ENCODE measurements around the gene GARIN1A.
"Not testable (repeated sequence)": the region's sequence is repeated elsewhere in the genome, so short reads cannot be mapped to it uniquely, and the experiment has no call there.

DNA sequence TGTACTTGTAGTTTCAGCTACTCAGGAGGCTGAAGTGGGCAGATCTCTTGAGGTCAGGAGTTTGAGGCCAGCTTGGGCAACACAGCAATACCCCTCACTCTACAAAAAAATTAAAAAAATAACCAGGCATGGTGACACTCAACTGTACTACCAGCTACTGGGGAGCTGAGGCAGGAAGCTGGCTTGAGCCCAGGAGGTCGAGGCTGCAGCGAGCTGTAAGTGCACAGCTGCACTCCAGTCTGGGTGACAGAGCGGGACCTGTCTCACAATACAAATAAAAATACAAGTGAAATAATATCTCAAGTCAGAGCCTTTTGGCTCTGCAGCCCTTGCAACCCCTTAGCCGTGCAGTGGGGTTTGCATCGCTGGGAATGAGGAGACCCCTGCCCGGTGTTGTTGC, 25.2 kb upstream of the GARIN1A start:
- not testable (repeated sequence) for TF ChIP-seq POLR2A (IDR thresholded peaks at IDR 0.05)
- TF ChIP-seq, protein P1, sequence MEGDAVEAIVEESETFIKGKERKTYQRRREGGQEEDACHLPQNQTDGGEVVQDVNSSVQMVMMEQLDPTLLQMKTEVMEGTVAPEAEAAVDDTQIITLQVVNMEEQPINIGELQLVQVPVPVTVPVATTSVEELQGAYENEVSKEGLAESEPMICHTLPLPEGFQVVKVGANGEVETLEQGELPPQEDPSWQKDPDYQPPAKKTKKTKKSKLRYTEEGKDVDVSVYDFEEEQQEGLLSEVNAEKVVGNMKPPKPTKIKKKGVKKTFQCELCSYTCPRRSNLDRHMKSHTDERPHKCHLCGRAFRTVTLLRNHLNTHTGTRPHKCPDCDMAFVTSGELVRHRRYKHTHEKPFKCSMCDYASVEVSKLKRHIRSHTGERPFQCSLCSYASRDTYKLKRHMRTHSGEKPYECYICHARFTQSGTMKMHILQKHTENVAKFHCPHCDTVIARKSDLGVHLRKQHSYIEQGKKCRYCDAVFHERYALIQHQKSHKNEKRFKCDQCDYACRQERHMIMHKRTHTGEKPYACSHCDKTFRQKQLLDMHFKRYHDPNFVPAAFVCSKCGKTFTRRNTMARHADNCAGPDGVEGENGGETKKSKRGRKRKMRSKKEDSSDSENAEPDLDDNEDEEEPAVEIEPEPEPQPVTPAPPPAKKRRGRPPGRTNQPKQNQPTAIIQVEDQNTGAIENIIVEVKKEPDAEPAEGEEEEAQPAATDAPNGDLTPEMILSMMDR (IDR thresholded peaks at IDR 0.05): not testable (repeated sequence)
